ENCODE results near the gene MCC.

GRCh38 chr5:113263545-113263944 is 224.7 kb downstream of the MCC start:
- no peak for TF ChIP-seq ZFP30 (CRISPR knock-in tag; IDR thresholded peaks at IDR 0.05)
- TF ChIP-seq PATZ1 (CRISPR knock-in tag; IDR thresholded peaks at IDR 0.05; ENCODE audit: borderline replicate concordance), result no peak
- no peak for TF ChIP-seq GLIS3 (CRISPR knock-in tag; IDR thresholded peaks at IDR 0.05)
